Measurements from ENCODE around the gene LDB2.
A peak's percentile ranks its signal among the peaks of the same experiment; 100 is the strongest.
"Not testable (repeated sequence)": the region's sequence is repeated elsewhere in the genome, so short reads cannot be mapped to it uniquely, and the experiment has no call there.

LDB2 gene

GRCh38 chr4:16897991-16898827 lies at the start of gene LDB2:
Gene LDB2, minus strand, starts transcription at chr4:16898645.
- DNase-seq = peak; percentile 54 to 66

- no peak for DNase-seq
Measured at GRCh38 chr4:16942491-16942890, 44.0 kb upstream of the LDB2 start.

DNA sequence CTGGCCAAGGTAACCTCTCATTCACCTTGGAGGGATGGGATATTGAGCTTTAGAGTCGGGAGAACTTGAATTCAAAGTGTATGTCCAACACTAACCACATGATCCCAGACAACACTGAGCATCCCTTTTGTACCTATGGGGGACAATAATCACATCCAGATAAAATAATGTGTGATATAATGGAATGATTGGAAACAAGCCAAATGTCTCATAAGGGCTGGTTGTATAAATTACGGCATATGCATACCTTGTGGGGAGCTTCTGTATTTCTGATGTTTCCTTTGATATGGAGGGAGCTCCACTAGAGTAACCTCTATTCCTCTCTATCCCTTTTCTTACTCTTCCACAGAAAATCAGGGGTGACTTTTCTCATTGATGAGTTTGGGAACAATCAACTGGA lies 40.7 kb upstream of the LDB2 start:
- no peak for DNase-seq

GRCh38 chr4:16938512-16939040 lies 40.1 kb upstream of the LDB2 start:
- DNase-seq = no peak

- DNase-seq = no peak
Measured at GRCh38 chr4:16931339-16932305, 33.2 kb upstream of the LDB2 start.

DNA sequence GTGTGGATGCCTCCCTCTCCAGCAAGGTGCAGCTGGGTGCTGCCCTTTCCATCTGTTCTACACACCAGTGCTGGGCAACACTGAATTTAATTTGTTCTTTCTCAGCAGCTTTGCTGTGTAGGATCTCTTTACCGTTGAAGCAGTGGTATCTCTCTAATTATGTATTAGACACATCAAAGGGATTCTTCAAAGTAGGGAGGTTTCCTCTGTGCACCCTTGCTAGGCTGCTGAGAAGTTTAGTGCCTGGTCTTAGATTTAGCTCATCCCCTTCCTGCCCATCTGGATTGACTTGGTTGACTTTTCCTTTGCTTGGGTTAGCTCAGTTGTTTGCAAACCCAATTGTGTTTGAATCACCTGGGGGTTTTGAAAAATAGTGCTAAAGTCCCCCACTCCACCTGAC lies 27.8 kb upstream of the LDB2 start:
- DNase-seq = no peak

DNA sequence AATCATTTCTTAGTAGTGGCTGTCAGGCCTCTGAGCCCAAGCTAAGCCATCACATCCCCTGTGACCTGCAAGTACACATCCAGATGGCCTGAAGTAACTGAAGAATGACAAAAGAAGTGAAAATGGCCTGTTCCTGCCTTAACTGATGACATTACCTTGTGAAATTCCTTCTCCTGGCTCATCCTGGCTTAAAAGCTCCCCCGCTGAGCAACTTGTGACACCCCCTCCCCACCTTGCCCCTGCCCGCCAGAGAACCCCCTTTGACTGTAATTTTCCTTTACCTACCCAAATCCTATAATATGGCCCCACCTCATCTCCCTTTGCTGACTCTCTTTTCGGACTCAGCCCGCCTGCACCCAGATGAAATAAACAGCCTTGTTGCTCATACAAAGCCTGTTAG lies 20.3 kb upstream of the LDB2 start:
- DNase-seq = not testable (repeated sequence)

GRCh38 chr4:16916719-16917337 lies 18.4 kb upstream of the LDB2 start:
- no peak for DNase-seq

DNA sequence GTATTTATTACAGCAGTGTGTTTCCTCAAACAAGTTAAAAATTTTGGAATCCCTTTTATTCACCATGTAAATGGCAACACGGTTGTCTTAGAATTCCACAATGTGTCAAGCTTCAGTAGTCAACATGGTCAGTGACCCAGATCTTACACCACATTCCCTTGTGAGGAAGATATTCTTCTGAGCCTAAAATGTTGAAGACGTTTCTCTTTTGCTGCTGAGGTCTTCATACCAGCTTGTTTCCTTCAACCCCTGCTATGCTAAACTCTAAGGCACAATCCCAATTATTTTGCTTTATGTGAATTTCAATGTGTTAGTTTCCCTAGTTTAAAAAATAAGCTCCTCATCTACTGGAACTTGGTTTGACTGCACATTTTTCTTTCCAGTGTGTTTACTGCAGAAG lies 17.6 kb upstream of the LDB2 start:
- no peak for DNase-seq

- DNase-seq = no peak
Measured at GRCh38 chr4:16914208-16914607, 15.8 kb upstream of the LDB2 start.

- DNase-seq = no peak
Measured at GRCh38 chr4:16912896-16913295, 14.5 kb upstream of the LDB2 start.

DNA sequence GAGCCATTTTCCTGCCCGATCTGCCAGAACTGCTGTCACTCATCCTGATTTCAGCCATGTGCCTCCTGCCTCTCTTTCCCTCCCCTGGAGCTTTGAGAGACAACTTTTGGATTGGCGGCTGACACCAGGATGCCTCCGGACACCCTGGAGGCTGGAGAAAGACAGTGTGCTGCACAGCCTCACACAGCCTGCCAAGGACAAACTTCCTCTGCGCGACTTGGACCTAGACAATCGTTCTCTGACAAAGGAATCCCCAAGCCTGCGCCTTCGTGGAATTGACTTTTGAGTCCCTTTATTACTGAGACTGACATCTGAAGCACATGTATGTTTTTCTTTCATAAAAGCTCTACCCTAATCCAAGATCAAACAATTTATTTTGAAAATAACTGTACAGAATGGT lies 10.8 kb upstream of the LDB2 start:
- no peak for DNase-seq

DNA sequence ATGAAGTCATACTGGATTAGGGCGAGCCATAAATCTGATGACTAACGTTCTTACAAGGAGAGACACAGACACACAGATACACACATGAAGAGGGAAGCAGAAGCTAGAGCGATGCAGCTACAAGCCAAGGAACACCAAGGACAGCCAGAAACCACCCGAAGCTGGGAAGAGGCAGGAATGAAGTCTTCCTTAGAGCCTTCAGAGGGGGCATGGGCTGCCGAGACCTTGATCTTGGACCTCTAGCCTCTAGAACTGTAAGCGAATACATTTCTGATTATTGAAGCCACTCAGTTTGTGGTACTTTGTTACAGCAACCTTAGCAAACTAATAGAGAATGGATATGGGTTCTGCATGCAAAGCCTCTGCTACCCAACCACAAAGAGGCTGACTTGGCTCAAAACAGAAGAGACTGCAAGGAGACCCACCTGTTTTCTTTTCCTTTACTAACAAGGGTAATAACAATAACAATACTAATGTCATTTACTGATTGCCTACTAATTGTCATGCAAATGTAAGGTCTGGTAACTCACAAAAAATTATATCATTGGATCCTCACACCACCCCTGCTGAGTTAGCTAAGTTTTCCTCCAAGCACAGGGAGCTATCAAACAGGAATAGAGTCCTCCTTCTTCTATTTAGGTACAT lies 10.1 kb upstream of the LDB2 start:
- DNase-seq = no peak

DNA sequence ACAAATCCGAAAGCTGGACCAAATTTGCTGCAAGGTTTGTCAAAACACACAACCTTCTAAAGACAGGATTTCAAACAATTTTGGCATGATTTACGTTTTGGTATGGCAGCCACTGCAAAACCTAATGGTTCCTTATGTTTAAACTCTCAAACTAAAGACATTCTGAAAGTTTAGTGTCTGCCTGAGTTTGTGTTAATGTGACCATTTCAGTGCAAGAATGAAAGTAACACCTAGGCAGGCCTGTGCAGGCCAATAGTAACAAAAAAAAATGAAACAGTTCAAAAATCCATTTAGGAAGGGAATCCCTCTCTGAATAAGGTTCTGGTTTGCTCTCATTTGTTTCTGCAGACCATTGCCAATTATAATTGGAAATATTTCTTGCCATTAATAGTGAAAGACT lies 1.9 kb upstream of the LDB2 start:
- DNase-seq = no peak

- DNase-seq = no peak
Measured at GRCh38 chr4:16896881-16897750, 1.3 kb downstream of the LDB2 start.

DNA sequence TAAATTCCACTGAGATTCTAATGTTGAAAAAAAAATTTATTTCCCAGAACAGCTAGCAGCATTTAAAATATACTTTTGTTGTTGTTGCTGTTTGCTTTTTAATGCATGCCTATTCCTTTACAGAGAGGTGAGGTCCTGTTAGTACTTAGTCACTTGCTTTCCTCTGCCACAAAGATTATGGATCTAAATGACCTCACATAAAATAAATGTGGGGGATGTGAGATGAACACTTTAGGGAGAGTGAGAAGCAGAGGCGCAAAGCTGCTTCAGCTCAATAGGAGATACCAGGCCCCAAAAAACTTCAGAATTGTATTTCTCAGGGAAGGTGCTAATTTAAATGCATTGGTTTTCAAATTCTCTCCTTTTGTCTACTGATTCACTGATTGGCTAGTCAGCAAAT lies 4.0 kb downstream of the LDB2 start:
- DNase-seq = no peak

- no peak for DNase-seq
Measured at GRCh38 chr4:16893141-16893651, 5.2 kb downstream of the LDB2 start.

GRCh38 chr4:16890651-16891050 lies 7.8 kb downstream of the LDB2 start:
- DNase-seq = no peak

DNA sequence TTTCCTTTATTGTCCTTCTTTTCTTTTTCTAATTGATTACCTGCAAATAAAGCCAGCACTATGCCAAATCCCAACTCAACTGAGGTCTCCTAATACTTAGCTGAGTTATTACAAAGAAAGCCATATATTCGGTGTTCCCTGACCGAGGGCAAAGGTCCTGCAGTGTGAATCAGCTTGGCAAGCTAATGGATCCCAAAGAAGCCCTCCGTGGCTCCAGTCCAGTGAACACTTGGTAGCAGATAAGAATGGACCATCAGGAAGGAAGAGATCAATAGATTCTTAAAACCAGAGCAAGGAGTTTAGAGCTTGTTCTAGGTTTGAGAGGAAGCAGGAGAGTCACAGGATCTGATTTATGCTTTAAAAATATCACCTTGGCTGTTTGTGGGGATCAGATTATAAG lies 8.5 kb downstream of the LDB2 start:
- DNase-seq = no peak

DNA sequence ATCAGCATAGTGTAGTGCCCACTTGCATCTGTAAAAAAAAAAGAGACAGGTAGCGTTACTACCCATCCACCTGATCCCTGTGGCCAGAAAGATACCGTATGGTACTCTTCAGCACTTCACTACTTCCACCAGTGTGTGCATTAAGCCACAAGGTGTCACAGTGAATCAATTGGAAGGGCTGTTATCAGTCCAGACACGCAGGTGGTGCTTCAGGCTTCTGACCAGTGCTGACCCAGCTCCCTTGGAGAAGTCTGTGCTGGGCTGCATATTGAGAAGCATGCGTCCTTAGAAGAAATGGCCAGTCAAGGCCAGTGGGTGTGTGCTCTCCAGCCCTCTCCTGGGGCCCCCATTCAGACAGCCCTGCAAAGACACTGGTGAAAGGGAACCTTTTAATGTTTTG lies 10.6 kb downstream of the LDB2 start:
- DNase-seq = no peak

All from hippocampal formation (tissue), 2 donors.